HepG2 (cell line): ENCODE data around the gene HOMEZ. TPM values are rescaled to one million over a fixed set of nuclear protein-coding genes. Genes with fewer than 3 reads are reported as not detected.

Experiments
- DPF2 ChIP-seq: sonication (generic); formaldehyde crosslinking; IDR thresholded peaks from 2 replicates; pipeline ENCODE4 v1.4.0; 2020; ENCODE audit warnings: mild to moderate bottlenecking, low read depth, missing genetic modification reagents, borderline replicate concordance
- GFI1 ChIP-seq: sonication (generic); formaldehyde crosslinking; IDR thresholded peaks from 2 replicates; pipeline ENCODE4 v1.5.0; 2020; ENCODE audit warnings: missing genetic modification reagents, mild to moderate bottlenecking, borderline replicate concordance
- JDP2 ChIP-seq: sonication (generic); formaldehyde crosslinking; IDR thresholded peaks from 2 replicates; pipeline ENCODE4 v1.8.1; 2022; ENCODE audit warnings: missing genetic modification reagents, borderline replicate concordance
- KAT7 ChIP-seq: IDR thresholded peaks from 2 replicates; pipeline ENCODE4 v1.6.1; 2018; ENCODE audit warnings: borderline replicate concordance, missing compliant biosample characterization
- MTA1 ChIP-seq: sonication (generic); formaldehyde crosslinking; IDR thresholded peaks from 2 replicates; pipeline ENCODE4 v1.4.0; 2020; ENCODE audit warnings: missing genetic modification reagents, mild to moderate bottlenecking, borderline replicate concordance
- PHF5A ChIP-seq: IDR thresholded peaks from one replicate; pipeline ENCODE4 v1.6.1; 2018; ENCODE audit warnings: low read depth, missing genetic modification reagents; ENCODE audit not compliant: unreplicated experiment
- SNRNP70 ChIP-seq: fragments of 200-400 bp; formaldehyde crosslinking; IDR thresholded peaks from 2 replicates; pipeline ENCODE4 v1.6.1; 2017; ENCODE audit warnings: mild to moderate bottlenecking, low read depth, low read length, moderate library complexity
- ZNF274 ChIP-seq: sonication (generic); formaldehyde crosslinking; IDR thresholded peaks from 2 replicates; pipeline ENCODE4 v1.5.1; 2020; ENCODE audit warnings: mild to moderate bottlenecking, missing genetic modification reagents
- ZNF567 ChIP-seq: sonication (generic); formaldehyde crosslinking; IDR thresholded peaks from 2 replicates; pipeline ENCODE4 v1.8.1; 2023; ENCODE audit warnings: mild to moderate bottlenecking, missing genetic modification reagents, borderline replicate concordance
- ZNF709 ChIP-seq: sonication (generic); formaldehyde crosslinking; IDR thresholded peaks from 2 replicates; pipeline ENCODE4 v1.5.0; 2020; ENCODE audit warnings: mild to moderate bottlenecking, missing genetic modification reagents
- polyA plus RNA-seq, 8 experiments: library from polyadenylated mRNA; depleted of rRNA in 3 of 8; stranded (reverse) in 7 of 8; unstranded in 1 of 8; fragments of >200 nt; fragmentation: Illumina TruSeq in 4 of 8; extraction: Trizol in 4 of 8; gene quantifications; 2 replicates each; pipeline versions ENCODE4 v1.2.1 to v1.2.3, GENCODE V29; 2011 to 2016; ENCODE audit warnings: low read depth in 4 of 8, missing spikeins in 1 of 8, mixed read lengths in 1 of 8; ENCODE audit not compliant: insufficient read depth in 1 of 8
- total RNA-seq, 5 experiments: library from RNA; depleted of rRNA; stranded (reverse); fragments of >200 nt; fragmentation: Illumina TruSeq; extraction: Trizol; gene quantifications; 2 replicates each; pipeline ENCODE4 v1.2.3, GENCODE V29; 2016; ENCODE audit warnings: low read depth in 1 of 5
- TF ChIP-seq, protein P1 (sequence below): sonication (generic); formaldehyde crosslinking; IDR thresholded peaks from 2 replicates; pipeline ENCODE4 v1.5.0; 2020; ENCODE audit warnings: missing genetic modification reagents
- TF ChIP-seq, protein P2 (sequence below): IDR thresholded peaks from 2 replicates; pipeline ENCODE4 v1.6.1; 2016; ENCODE audit warnings: mild to moderate bottlenecking
- TF ChIP-seq, protein P3 (sequence below): sonication (generic); formaldehyde crosslinking; IDR thresholded peaks from 2 replicates; pipeline ENCODE4 v1.5.0; 2020; ENCODE audit warnings: mild to moderate bottlenecking, missing genetic modification reagents
- TF ChIP-seq, protein P4 (sequence below): sonication (generic); formaldehyde crosslinking; IDR thresholded peaks from 2 replicates; pipeline ENCODE4 v1.4.0; 2020; ENCODE audit warnings: missing genetic modification reagents
- TF ChIP-seq, protein P5 (sequence below), 2 experiments: sonication (generic) in 1 of 2; formaldehyde crosslinking in 1 of 2; IDR thresholded peaks; 2 replicates each; pipeline versions ENCODE4 v1.6.1 to v1.9.0; 2014 to 2022; ENCODE audit warnings: antibody characterized with exemption in 1 of 2, borderline replicate concordance in 1 of 2, inconsistent platforms in 1 of 2, low read depth in 1 of 2, missing genetic modification reagents in 1 of 2

Gene HOMEZ
- total and polyA plus RNA-seq, 2 of the 13 experiments (the other 11 are each of a cell fraction or from before 2014, with no cell fraction given) = 14.5 to 31.8 TPM

DNA sequence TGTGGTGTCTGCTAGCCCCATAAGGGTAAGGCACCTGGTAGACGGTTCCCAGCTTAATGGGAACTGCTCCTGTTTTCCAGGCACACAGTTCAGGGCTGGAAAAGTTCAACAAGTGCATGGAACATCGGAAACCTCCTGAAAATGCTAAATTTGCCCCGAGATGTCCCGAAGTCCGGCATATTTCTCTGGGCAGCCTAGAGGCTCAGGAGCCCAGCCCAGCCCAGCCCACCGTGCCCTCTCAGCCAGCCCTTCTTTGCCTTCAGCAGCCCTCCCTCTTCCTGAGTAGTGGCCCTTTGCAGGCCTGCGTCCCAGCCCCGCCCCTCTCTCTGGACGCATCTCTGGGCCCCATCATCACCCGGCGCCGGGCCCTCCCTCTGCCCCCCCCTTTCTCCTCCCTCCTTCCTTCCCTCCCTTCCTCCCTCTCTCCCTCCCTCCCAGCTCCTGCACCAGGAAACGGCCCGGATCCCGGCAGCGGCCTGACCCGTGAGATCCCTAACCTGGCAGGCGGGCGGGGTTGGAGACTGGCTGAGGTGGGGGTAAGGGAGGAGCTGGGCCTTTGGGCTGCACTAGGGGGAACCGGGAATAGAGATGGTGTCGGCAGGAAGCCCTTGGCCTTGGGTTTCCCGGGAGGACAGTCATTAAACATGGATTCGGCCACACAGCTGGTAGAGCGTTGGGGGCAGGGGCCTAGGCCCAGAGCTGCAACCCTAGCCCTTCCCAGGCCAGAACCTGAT is 20.6 kb upstream of the HOMEZ start, which contains the start of gene BCL2L2 (continued):
- TF ChIP-seq PHF5A (CRISPR knock-in tag) (peak; percentile 99), MTA1 (CRISPR knock-in tag) (peak; percentile 98), KAT7 (peak; percentile 92), JDP2 (CRISPR knock-in tag) (no peak), DPF2 (CRISPR knock-in tag) (no peak), ZNF567 (CRISPR knock-in tag) (peak; percentile 99), GFI1 (CRISPR knock-in tag) (no peak), ZNF274 (CRISPR knock-in tag) (peak; percentile 97), SNRNP70 (no peak), ZNF709 (peak; percentile 78)
- TF ChIP-seq, protein P1, sequence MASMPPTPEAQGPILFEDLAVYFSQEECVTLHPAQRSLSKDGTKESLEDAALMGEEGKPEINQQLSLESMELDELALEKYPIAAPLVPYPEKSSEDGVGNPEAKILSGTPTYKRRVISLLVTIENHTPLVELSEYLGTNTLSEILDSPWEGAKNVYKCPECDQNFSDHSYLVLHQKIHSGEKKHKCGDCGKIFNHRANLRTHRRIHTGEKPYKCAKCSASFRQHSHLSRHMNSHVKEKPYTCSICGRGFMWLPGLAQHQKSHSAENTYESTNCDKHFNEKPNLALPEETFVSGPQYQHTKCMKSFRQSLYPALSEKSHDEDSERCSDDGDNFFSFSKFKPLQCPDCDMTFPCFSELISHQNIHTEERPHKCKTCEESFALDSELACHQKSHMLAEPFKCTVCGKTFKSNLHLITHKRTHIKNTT (CRISPR knock-in tag) = no peak
- TF ChIP-seq, protein P2, sequence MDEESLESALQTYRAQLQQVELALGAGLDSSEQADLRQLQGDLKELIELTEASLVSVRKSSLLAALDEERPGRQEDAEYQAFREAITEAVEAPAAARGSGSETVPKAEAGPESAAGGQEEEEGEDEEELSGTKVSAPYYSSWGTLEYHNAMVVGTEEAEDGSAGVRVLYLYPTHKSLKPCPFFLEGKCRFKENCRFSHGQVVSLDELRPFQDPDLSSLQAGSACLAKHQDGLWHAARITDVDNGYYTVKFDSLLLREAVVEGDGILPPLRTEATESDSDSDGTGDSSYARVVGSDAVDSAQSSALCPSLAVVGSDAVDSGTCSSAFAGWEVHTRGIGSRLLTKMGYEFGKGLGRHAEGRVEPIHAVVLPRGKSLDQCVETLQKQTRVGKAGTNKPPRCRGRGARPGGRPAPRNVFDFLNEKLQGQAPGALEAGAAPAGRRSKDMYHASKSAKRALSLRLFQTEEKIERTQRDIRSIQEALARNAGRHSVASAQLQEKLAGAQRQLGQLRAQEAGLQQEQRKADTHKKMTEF = peak; percentile 99
- TF ChIP-seq, protein P3, sequence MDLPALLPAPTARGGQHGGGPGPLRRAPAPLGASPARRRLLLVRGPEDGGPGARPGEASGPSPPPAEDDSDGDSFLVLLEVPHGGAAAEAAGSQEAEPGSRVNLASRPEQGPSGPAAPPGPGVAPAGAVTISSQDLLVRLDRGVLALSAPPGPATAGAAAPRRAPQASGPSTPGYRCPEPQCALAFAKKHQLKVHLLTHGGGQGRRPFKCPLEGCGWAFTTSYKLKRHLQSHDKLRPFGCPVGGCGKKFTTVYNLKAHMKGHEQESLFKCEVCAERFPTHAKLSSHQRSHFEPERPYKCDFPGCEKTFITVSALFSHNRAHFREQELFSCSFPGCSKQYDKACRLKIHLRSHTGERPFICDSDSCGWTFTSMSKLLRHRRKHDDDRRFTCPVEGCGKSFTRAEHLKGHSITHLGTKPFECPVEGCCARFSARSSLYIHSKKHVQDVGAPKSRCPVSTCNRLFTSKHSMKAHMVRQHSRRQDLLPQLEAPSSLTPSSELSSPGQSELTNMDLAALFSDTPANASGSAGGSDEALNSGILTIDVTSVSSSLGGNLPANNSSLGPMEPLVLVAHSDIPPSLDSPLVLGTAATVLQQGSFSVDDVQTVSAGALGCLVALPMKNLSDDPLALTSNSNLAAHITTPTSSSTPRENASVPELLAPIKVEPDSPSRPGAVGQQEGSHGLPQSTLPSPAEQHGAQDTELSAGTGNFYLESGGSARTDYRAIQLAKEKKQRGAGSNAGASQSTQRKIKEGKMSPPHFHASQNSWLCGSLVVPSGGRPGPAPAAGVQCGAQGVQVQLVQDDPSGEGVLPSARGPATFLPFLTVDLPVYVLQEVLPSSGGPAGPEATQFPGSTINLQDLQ (CRISPR knock-in tag) = no peak
- TF ChIP-seq, protein P4, sequence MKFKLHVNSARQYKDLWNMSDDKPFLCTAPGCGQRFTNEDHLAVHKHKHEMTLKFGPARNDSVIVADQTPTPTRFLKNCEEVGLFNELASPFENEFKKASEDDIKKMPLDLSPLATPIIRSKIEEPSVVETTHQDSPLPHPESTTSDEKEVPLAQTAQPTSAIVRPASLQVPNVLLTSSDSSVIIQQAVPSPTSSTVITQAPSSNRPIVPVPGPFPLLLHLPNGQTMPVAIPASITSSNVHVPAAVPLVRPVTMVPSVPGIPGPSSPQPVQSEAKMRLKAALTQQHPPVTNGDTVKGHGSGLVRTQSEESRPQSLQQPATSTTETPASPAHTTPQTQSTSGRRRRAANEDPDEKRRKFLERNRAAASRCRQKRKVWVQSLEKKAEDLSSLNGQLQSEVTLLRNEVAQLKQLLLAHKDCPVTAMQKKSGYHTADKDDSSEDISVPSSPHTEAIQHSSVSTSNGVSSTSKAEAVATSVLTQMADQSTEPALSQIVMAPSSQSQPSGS (CRISPR knock-in tag) = peak; percentile 61
- TF ChIP-seq, protein P5, sequence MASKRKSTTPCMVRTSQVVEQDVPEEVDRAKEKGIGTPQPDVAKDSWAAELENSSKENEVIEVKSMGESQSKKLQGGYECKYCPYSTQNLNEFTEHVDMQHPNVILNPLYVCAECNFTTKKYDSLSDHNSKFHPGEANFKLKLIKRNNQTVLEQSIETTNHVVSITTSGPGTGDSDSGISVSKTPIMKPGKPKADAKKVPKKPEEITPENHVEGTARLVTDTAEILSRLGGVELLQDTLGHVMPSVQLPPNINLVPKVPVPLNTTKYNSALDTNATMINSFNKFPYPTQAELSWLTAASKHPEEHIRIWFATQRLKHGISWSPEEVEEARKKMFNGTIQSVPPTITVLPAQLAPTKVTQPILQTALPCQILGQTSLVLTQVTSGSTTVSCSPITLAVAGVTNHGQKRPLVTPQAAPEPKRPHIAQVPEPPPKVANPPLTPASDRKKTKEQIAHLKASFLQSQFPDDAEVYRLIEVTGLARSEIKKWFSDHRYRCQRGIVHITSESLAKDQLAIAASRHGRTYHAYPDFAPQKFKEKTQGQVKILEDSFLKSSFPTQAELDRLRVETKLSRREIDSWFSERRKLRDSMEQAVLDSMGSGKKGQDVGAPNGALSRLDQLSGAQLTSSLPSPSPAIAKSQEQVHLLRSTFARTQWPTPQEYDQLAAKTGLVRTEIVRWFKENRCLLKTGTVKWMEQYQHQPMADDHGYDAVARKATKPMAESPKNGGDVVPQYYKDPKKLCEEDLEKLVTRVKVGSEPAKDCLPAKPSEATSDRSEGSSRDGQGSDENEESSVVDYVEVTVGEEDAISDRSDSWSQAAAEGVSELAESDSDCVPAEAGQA (IDR thresholded peaks at IDR 0.05; ENCODE audit: low read depth) = peak; percentile 97
- TF ChIP-seq, protein P5 (CRISPR knock-in tag; IDR thresholded peaks at IDR 0.05; ENCODE audit: borderline replicate concordance) = peak; percentile 17; the same call in 1 of the 2 replicates
